WTC11 (cell line): Measurements from ENCODE around the gene COL9A2. TPM values are rescaled to one million over a fixed set of nuclear protein-coding genes. Genes with fewer than 3 reads are reported as not detected.

Experiments
- ATAC-seq: fragments of 200-7000 bp; cut with Tn5 transposase; 2 replicates; pipeline ENCODE4 v1.10.0; 2021; ENCODE audit warnings: mild to moderate bottlenecking, moderate library complexity
- CTCF ChIA-PET: fragments of 300-600 bp; sonication (Branson Sonifier 250); formaldehyde crosslinking; loops from one replicate; lab custom pipeline; 2021; ENCODE audit warnings: antibody characterized with exemption; lab: Charles Lee
- POLR2A ChIA-PET: fragments of 350-600 bp; sonication (Branson Sonifier 250); formaldehyde crosslinking; loops from one replicate; lab custom pipeline; 2021; ENCODE audit warnings: antibody characterized with exemption; lab: Charles Lee
- DNase-seq: peaks from one replicate; pipeline ENCODE4 v3.0.0; 2021; ENCODE audit warnings: low spot score
- H3K27ac Mint-ChIP-seq: 2 replicates; pipeline ENCODE4 v1.8.0; 2021; ENCODE audit warnings: mixed read lengths
- H3K27me3 Mint-ChIP-seq: 2 replicates; pipeline ENCODE4 v1.8.0; 2021; ENCODE audit warnings: low read depth, mild to moderate bottlenecking, moderate library complexity, mixed read lengths
- H3K36me3 Mint-ChIP-seq: 2 replicates; pipeline ENCODE4 v1.8.0; 2021; ENCODE audit warnings: mixed read lengths
- H3K4me1 Mint-ChIP-seq: 2 replicates; pipeline ENCODE4 v1.8.0; 2022; ENCODE audit warnings: mixed read lengths
- H3K4me3 Mint-ChIP-seq: 2 replicates; pipeline ENCODE4 v1.8.0; 2021; ENCODE audit warnings: mild to moderate bottlenecking, moderate library complexity, mixed read lengths
- H3K9me3 Mint-ChIP-seq: 2 replicates; pipeline ENCODE4 v1.8.0; 2021; ENCODE audit warnings: mixed read lengths
- ATF1 ChIP-seq: sonication (generic); formaldehyde crosslinking; IDR thresholded peaks from 2 replicates; pipeline ENCODE4 v1.8.1; 2023; ENCODE audit warnings: mild to moderate bottlenecking, moderate library complexity, missing genetic modification reagents
- ESRRA ChIP-seq: sonication (generic); formaldehyde crosslinking; IDR thresholded peaks from 2 replicates; pipeline ENCODE4 v1.8.1; 2022; ENCODE audit warnings: mild to moderate bottlenecking, missing genetic modification reagents, borderline replicate concordance
- FOXP1 ChIP-seq: sonication (generic); formaldehyde crosslinking; IDR thresholded peaks from 2 replicates; pipeline ENCODE4 v1.8.0; 2022; ENCODE audit warnings: missing genetic modification reagents, mild to moderate bottlenecking, moderate library complexity, borderline replicate concordance
- GRHL2 ChIP-seq: fragments of 250-450 bp; sonication (Bioruptor Pico); IDR thresholded peaks from 2 replicates; pipeline ENCODE4 v1.8.0; 2022; ENCODE audit warnings: mild to moderate bottlenecking, moderate library complexity; ENCODE audit not compliant: insufficient replicate concordance, severe bottlenecking
- HMGA2 ChIP-seq: fragments of 250-450 bp; sonication (Bioruptor Pico); IDR thresholded peaks from 2 replicates; pipeline ENCODE4 v1.4.0; 2021; ENCODE audit warnings: mild to moderate bottlenecking, moderate library complexity
- JUN ChIP-seq: sonication (generic); formaldehyde crosslinking; IDR thresholded peaks from 2 replicates; pipeline ENCODE4 v1.8.0; 2023; ENCODE audit warnings: mild to moderate bottlenecking, missing genetic modification reagents
- KAT7 ChIP-seq: sonication (generic); formaldehyde crosslinking; IDR thresholded peaks from 2 replicates; pipeline ENCODE4 v1.8.1; 2023; ENCODE audit warnings: missing genetic modification reagents, mild to moderate bottlenecking, borderline replicate concordance
- ZNF219 ChIP-seq: sonication (generic); formaldehyde crosslinking; IDR thresholded peaks from 2 replicates; pipeline ENCODE4 v1.8.0; 2023; ENCODE audit warnings: missing genetic modification reagents, mild to moderate bottlenecking, borderline replicate concordance
- ZNF317 ChIP-seq: sonication (generic); formaldehyde crosslinking; IDR thresholded peaks from 2 replicates; pipeline ENCODE4 v1.8.1; 2023; ENCODE audit warnings: low read depth, mild to moderate bottlenecking, moderate library complexity, missing genetic modification reagents, borderline replicate concordance
- ZNF416 ChIP-seq: fragments of 250-450 bp; sonication (Bioruptor Pico); IDR thresholded peaks from 2 replicates; pipeline ENCODE4 v1.9.0; 2021; ENCODE audit warnings: mild to moderate bottlenecking, inconsistent platforms
- total RNA-seq: library from RNA; stranded (reverse); gene quantifications from 3 replicates; pipeline ENCODE4 v1.2.3, GENCODE V29; 2021
- TF ChIP-seq, protein P1 (sequence below): sonication (generic); formaldehyde crosslinking; IDR thresholded peaks from 2 replicates; pipeline ENCODE4 v1.8.0; 2023; ENCODE audit warnings: missing genetic modification reagents, mild to moderate bottlenecking, borderline replicate concordance
- TF ChIP-seq, protein P2 (sequence below): sonication (generic); formaldehyde crosslinking; IDR thresholded peaks from 2 replicates; pipeline ENCODE4 v1.8.1; 2023; ENCODE audit warnings: mild to moderate bottlenecking, missing genetic modification reagents
- TF ChIP-seq, protein P3 (sequence below): sonication (generic); formaldehyde crosslinking; IDR thresholded peaks from 2 replicates; pipeline ENCODE4 v1.8.1; 2023; ENCODE audit warnings: mild to moderate bottlenecking, missing genetic modification reagents, borderline replicate concordance
- TF ChIP-seq, protein P4 (sequence below): sonication (generic); formaldehyde crosslinking; IDR thresholded peaks from 2 replicates; pipeline ENCODE4 v1.8.1; 2022; ENCODE audit warnings: low read depth, missing genetic modification reagents, borderline replicate concordance

COL9A2 gene
- total RNA-seq, 1 experiment from 2014 or later: 4.7 TPM

DNA sequence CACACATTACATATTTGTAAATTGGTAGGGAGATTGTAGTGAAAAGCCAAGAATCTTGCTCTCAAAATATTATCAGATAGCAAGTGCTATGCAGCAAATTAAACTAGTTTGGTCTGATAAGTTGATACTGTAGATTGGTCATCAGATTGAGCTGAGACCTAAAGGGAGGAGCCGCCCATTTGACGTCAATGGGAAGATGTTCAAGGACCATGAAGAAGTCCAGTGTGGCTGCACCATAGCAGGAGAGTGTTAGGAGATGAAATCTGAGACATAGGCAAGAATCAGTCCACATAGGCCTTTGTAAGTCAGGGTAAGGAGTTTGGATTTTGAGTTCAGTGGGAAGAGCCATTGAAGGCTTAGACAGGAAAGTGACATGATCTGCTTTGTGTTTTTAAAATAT, 42.8 kb downstream of the COL9A2 start (continued):
- TF ChIP-seq, protein P1, sequence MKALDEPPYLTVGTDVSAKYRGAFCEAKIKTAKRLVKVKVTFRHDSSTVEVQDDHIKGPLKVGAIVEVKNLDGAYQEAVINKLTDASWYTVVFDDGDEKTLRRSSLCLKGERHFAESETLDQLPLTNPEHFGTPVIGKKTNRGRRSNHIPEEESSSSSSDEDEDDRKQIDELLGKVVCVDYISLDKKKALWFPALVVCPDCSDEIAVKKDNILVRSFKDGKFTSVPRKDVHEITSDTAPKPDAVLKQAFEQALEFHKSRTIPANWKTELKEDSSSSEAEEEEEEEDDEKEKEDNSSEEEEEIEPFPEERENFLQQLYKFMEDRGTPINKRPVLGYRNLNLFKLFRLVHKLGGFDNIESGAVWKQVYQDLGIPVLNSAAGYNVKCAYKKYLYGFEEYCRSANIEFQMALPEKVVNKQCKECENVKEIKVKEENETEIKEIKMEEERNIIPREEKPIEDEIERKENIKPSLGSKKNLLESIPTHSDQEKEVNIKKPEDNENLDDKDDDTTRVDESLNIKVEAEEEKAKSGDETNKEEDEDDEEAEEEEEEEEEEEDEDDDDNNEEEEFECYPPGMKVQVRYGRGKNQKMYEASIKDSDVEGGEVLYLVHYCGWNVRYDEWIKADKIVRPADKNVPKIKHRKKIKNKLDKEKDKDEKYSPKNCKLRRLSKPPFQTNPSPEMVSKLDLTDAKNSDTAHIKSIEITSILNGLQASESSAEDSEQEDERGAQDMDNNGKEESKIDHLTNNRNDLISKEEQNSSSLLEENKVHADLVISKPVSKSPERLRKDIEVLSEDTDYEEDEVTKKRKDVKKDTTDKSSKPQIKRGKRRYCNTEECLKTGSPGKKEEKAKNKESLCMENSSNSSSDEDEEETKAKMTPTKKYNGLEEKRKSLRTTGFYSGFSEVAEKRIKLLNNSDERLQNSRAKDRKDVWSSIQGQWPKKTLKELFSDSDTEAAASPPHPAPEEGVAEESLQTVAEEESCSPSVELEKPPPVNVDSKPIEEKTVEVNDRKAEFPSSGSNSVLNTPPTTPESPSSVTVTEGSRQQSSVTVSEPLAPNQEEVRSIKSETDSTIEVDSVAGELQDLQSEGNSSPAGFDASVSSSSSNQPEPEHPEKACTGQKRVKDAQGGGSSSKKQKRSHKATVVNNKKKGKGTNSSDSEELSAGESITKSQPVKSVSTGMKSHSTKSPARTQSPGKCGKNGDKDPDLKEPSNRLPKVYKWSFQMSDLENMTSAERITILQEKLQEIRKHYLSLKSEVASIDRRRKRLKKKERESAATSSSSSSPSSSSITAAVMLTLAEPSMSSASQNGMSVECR (CRISPR knock-in tag): no peak
- TF ChIP-seq ZNF219 (CRISPR knock-in tag): no peak
- TF ChIP-seq FOXP1 (CRISPR knock-in tag): no peak

DNA sequence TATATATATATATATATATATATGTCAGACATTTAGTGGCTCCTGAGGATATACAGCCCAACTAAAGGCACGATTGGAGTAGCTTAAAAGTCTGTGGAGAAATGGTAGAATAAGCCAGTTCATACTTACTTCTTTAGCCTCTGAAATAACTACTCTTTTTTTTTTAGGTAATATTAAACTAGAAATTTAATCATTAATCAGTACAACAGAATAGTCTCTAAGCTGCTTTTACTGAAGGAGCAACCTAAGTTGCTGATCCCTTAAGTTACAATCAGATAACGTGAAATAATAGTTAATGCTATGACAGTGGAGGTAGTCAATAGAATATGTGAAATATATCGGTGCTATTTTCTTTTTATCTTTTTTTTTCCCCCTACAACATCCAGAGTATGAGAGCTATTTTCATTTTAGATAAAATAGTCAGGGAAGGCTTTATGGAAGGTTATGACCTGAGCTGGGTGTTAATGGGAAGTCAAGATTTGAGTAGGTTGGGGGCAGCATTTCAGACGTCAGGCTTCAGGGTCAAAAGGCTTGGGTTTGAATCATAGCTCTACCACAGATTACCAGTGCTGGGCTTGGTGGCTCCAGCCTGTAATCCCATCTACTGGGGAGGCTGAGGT, 43.4 kb downstream of the COL9A2 start:
- Mint-ChIP-seq H3K27ac (no peak overlapping the region), H3K9me3 (no peaks in the 10 kb centered on the region), H3K36me3 (peaks cover 25% of the 10 kb centered on the region), H3K4me1 (no peaks in the 10 kb centered on the region; the same call in 1 of the 2 replicates), H3K4me3 (no peak overlapping the region), H3K27me3 (no peaks in the 10 kb centered on the region)
- no peak for DNase-seq
- POLR2A ChIA-PET: no interaction called here
- CTCF ChIA-PET: interaction anchor here (1.4 kb wide), 2 partner anchors 41 to 65 kb away, joined by 3 to 4 read pairs; no protein-coding TSS in a partner anchor
- TF ChIP-seq GRHL2: no peak
- TF ChIP-seq JUN (CRISPR knock-in tag): no peak
- TF ChIP-seq ZNF416 (CRISPR knock-in tag): no peak
- TF ChIP-seq, protein P2, sequence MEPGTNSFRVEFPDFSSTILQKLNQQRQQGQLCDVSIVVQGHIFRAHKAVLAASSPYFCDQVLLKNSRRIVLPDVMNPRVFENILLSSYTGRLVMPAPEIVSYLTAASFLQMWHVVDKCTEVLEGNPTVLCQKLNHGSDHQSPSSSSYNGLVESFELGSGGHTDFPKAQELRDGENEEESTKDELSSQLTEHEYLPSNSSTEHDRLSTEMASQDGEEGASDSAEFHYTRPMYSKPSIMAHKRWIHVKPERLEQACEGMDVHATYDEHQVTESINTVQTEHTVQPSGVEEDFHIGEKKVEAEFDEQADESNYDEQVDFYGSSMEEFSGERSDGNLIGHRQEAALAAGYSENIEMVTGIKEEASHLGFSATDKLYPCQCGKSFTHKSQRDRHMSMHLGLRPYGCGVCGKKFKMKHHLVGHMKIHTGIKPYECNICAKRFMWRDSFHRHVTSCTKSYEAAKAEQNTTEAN (CRISPR knock-in tag): no peak
- TF ChIP-seq ATF1: no peak
- TF ChIP-seq, protein P3, sequence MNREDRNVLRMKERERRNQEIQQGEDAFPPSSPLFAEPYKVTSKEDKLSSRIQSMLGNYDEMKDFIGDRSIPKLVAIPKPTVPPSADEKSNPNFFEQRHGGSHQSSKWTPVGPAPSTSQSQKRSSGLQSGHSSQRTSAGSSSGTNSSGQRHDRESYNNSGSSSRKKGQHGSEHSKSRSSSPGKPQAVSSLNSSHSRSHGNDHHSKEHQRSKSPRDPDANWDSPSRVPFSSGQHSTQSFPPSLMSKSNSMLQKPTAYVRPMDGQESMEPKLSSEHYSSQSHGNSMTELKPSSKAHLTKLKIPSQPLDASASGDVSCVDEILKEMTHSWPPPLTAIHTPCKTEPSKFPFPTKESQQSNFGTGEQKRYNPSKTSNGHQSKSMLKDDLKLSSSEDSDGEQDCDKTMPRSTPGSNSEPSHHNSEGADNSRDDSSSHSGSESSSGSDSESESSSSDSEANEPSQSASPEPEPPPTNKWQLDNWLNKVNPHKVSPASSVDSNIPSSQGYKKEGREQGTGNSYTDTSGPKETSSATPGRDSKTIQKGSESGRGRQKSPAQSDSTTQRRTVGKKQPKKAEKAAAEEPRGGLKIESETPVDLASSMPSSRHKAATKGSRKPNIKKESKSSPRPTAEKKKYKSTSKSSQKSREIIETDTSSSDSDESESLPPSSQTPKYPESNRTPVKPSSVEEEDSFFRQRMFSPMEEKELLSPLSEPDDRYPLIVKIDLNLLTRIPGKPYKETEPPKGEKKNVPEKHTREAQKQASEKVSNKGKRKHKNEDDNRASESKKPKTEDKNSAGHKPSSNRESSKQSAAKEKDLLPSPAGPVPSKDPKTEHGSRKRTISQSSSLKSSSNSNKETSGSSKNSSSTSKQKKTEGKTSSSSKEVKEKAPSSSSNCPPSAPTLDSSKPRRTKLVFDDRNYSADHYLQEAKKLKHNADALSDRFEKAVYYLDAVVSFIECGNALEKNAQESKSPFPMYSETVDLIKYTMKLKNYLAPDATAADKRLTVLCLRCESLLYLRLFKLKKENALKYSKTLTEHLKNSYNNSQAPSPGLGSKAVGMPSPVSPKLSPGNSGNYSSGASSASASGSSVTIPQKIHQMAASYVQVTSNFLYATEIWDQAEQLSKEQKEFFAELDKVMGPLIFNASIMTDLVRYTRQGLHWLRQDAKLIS (CRISPR knock-in tag): no peak
- TF ChIP-seq, protein P4, sequence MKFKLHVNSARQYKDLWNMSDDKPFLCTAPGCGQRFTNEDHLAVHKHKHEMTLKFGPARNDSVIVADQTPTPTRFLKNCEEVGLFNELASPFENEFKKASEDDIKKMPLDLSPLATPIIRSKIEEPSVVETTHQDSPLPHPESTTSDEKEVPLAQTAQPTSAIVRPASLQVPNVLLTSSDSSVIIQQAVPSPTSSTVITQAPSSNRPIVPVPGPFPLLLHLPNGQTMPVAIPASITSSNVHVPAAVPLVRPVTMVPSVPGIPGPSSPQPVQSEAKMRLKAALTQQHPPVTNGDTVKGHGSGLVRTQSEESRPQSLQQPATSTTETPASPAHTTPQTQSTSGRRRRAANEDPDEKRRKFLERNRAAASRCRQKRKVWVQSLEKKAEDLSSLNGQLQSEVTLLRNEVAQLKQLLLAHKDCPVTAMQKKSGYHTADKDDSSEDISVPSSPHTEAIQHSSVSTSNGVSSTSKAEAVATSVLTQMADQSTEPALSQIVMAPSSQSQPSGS (CRISPR knock-in tag): no peak
- TF ChIP-seq KAT7 (CRISPR knock-in tag): no peak
- no peak for TF ChIP-seq ZNF317
- no peak for TF ChIP-seq HMGA2 (CRISPR knock-in tag)
- no peak for TF ChIP-seq ESRRA
- no peak for TF ChIP-seq FOXP1 (CRISPR knock-in tag)
- ATAC-seq: no peak
